HepG2 (cell line): Measurements from ENCODE around the gene SIGMAR1. TPM values are rescaled to one million over a fixed set of nuclear protein-coding genes. Genes with fewer than 3 reads are reported as not detected.

Experiments
- ATAC-seq: fragments of 200-7000 bp; cut with Tn5 transposase; 3 replicates; pipeline ENCODE4 v1.9.1; 2020; ENCODE audit warnings: mild to moderate bottlenecking, moderate library complexity
- BruUV-seq: library from RNA; stranded (reverse); fragments of 400-500 nt; replicated peaks from 2 replicates; lab custom pipeline; 2021; lab: Mats Ljungman, UMichigan
- CTCF ChIA-PET: fragments of 300-600 bp; formaldehyde crosslinking; extraction: SDS; loops from one replicate; lab custom pipeline; 2021; ENCODE audit warnings: low total read pairs, inconsistent platforms, low intra/inter-chr PET ratio; lab: Yijun Ruan, JAX
- POLR2A ChIA-PET: fragments of 350-600 bp; sonication (Branson Sonifier 250); formaldehyde crosslinking; loops from one replicate; lab custom pipeline; 2020; ENCODE audit warnings: antibody characterized with exemption, inconsistent platforms; lab: Yijun Ruan, JAX
- DNase-seq: peaks from one replicate; pipeline ENCODE4 v3.0.0-alpha.2; 2015; ENCODE audit warnings: low spot score
- FAIRE-seq: peaks from 3 replicates; lab custom pipeline; 2011; peaks lifted over from hg19 to GRCh38; lab: Jason Lieb, UNC
- H2AFZ ChIP-seq: one replicate; pipeline ENCODE4 v1.6.1; 2011; ENCODE audit warnings: low read length, inconsistent platforms
- H3K27ac ChIP-seq: fragments of 300-600 bp; 3 replicates; pipeline ENCODE4 v1.8.0; 2011; ENCODE audit warnings: mixed run types, mild to moderate bottlenecking, mixed read lengths, low read length, inconsistent platforms; ENCODE audit not compliant: insufficient read depth; ENCODE audit errors: extremely low read length
- H3K27me3 ChIP-seq, 2 experiments: fragments of 200-600 bp in 1 of 2; 2 replicates in 1 of 2; 3 replicates in 1 of 2; pipeline versions ENCODE4 v1.6.0 to v1.8.0; 2011; ENCODE audit warnings: low read length in 2 of 2, mild to moderate bottlenecking in 2 of 2, moderate library complexity in 2 of 2, inconsistent platforms in 1 of 2; ENCODE audit not compliant: insufficient read depth in 2 of 2, control insufficient read depth in 1 of 2
- H3K36me3 ChIP-seq, 2 experiments: fragments of 200-600 bp in 1 of 2; replicated peaks in 1 of 2; 2 replicates in 1 of 2; 3 replicates in 1 of 2; pipeline versions ENCODE4 v1.5.1 to v1.8.0; 2011; ENCODE audit warnings: low read length in 2 of 2, inconsistent platforms in 1 of 2; ENCODE audit not compliant: insufficient read depth in 2 of 2, control insufficient read depth in 1 of 2
- H3K4me1 ChIP-seq: 2 replicates; pipeline ENCODE4 v1.5.1; 2012; ENCODE audit warnings: low read length, inconsistent platforms; ENCODE audit not compliant: insufficient read depth
- H3K4me2 ChIP-seq: 2 replicates; pipeline ENCODE4 v1.6.0; 2011; ENCODE audit warnings: low read depth, low read length, inconsistent platforms
- H3K4me3 ChIP-seq, 3 experiments: fragments of 200-600 bp in 1 of 3; sonication (generic), shearing (Covaris generic) in 1 of 3; replicated peaks in 1 of 3; 2 replicates each; pipeline ENCODE4 v1.5.1; 2011 to 2016; ENCODE audit warnings: low read length in 3 of 3, inconsistent platforms in 2 of 3, low read depth in 2 of 3, mild to moderate bottlenecking in 2 of 3, control low read depth in 1 of 3, mixed read lengths in 1 of 3; ENCODE audit not compliant: insufficient read depth in 1 of 3
- H3K79me2 ChIP-seq: one replicate; pipeline ENCODE4 v1.6.1; 2011; ENCODE audit warnings: low read length, inconsistent platforms; ENCODE audit not compliant: insufficient read depth
- H3K9ac ChIP-seq: 2 replicates; pipeline ENCODE4 v1.6.0; 2011; ENCODE audit warnings: mild to moderate bottlenecking, low read depth, low read length, inconsistent platforms; ENCODE audit not compliant: insufficient read depth
- H3K9me3 ChIP-seq: 2 replicates; pipeline ENCODE4 v1.5.1; 2012; ENCODE audit warnings: mild to moderate bottlenecking, low read length
- H4K20me1 ChIP-seq: 2 replicates; pipeline ENCODE4 v1.6.0; 2011; ENCODE audit warnings: inconsistent platforms, mild to moderate bottlenecking, low read length, moderate library complexity; ENCODE audit not compliant: insufficient read depth
- DRAP1 ChIP-seq: IDR thresholded peaks from 2 replicates; pipeline ENCODE4 v1.6.1; 2016; ENCODE audit warnings: missing genetic modification reagents, missing compliant biosample characterization
- EHMT2 ChIP-seq: fragments of 200-600 bp; sonication (generic); IDR thresholded peaks from 2 replicates; pipeline ENCODE4 v1.7.0; 2017; ENCODE audit warnings: antibody characterized with exemption, low read depth, low read length, borderline replicate concordance
- HNF1A ChIP-seq, 2 experiments: sonication (generic) in 1 of 2; formaldehyde crosslinking in 1 of 2; IDR thresholded peaks; 2 replicates each; pipeline versions ENCODE4 v1.4.0 to v1.6.1; 2016 to 2020; ENCODE audit warnings: borderline replicate concordance in 1 of 2, low read depth in 1 of 2, mild to moderate bottlenecking in 1 of 2, missing genetic modification reagents in 1 of 2
- UBTF ChIP-seq: sonication (generic); formaldehyde crosslinking; IDR thresholded peaks from 2 replicates; pipeline ENCODE4 v1.4.0; 2020; ENCODE audit warnings: mild to moderate bottlenecking, missing genetic modification reagents
- WGBS: methylation state at CpG from one replicate; pipeline ENCODE4 v1.1.6; 2017; ENCODE audit warnings: low lambda C conversion rate; 5-methylcytosine and 5-hydroxymethylcytosine counted together
- in situ Hi-C: cut with HindIII; loops from 2 replicates; pipeline ENCODE4 v1.10.0; 2017; ENCODE audit warnings: low pct_unique_long_range_greater_than_20kb; ENCODE audit not compliant: extremely low pct_ligation_motif_present
- intact Hi-C: fragments of 100-400 bp; cut with micrococcal nuclease; formaldehyde crosslinking; loops from one replicate; pipeline ENCODE4 v1.10.0; 2022; ENCODE audit not compliant: unreplicated experiment
- polyA plus RNA-seq, 8 experiments: library from polyadenylated mRNA; depleted of rRNA in 3 of 8; stranded (reverse) in 7 of 8; unstranded in 1 of 8; fragments of >200 nt; fragmentation: Illumina TruSeq in 4 of 8; extraction: Trizol in 4 of 8; gene quantifications; 2 replicates each; pipeline versions ENCODE4 v1.2.1 to v1.2.3, GENCODE V29; 2011 to 2016; ENCODE audit warnings: low read depth in 4 of 8, missing spikeins in 1 of 8, mixed read lengths in 1 of 8; ENCODE audit not compliant: insufficient read depth in 1 of 8
- total RNA-seq, 5 experiments: library from RNA; depleted of rRNA; stranded (reverse); fragments of >200 nt; fragmentation: Illumina TruSeq; extraction: Trizol; gene quantifications; 2 replicates each; pipeline ENCODE4 v1.2.3, GENCODE V29; 2016; ENCODE audit warnings: low read depth in 1 of 5
- TF ChIP-seq, protein P1 (sequence below): sonication (generic); formaldehyde crosslinking; IDR thresholded peaks from 2 replicates; pipeline ENCODE4 v1.8.1; 2023; ENCODE audit warnings: mild to moderate bottlenecking, missing genetic modification reagents

Gene SIGMAR1
- total and polyA plus RNA-seq, 2 of the 13 experiments (the other 11 are each of a cell fraction or from before 2014, with no cell fraction given), result 38.9 to 60.8 TPM

- H3K9ac ChIP-seq, result no peak overlapping the region
- H3K4me3 ChIP-seq, result no peak overlapping the region
- H3K79me2 ChIP-seq, result no peaks in the 10 kb centered on the region
- H3K27me3 ChIP-seq, result 0 out of 5 replicates have a peak, but pooled peaks cover 0 to 3% of the 10 kb centered on the region in 2 experiments
- intact Hi-C loops, result no loop called here
- FAIRE-seq (no peak), DNase-seq (no peak), ATAC-seq (no peak; the same call in 2 of the 3 replicates)
- TF ChIP-seq, protein P1, sequence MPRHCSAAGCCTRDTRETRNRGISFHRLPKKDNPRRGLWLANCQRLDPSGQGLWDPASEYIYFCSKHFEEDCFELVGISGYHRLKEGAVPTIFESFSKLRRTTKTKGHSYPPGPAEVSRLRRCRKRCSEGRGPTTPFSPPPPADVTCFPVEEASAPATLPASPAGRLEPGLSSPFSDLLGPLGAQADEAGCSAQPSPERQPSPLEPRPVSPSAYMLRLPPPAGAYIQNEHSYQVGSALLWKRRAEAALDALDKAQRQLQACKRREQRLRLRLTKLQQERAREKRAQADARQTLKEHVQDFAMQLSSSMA (CRISPR knock-in tag), result no peak
- TF ChIP-seq UBTF (CRISPR knock-in tag) (no peak), EHMT2 (no peak), HNF1A (IDR thresholded peaks at IDR 0.05; ENCODE audit: low read depth) (no peak), HNF1A (CRISPR knock-in tag; IDR thresholded peaks at IDR 0.05; ENCODE audit: borderline replicate concordance) (no peak), DRAP1 (no peak)
- no peak overlapping the region for H3K27ac ChIP-seq
- no peaks in the 10 kb centered on the region for H3K4me1 ChIP-seq
- no CpG with 5 or more reads among the region's 1 CpG for WGBS
- no peaks in the 10 kb centered on the region for H4K20me1 ChIP-seq
- CTCF ChIA-PET, result no interaction called here
- POLR2A ChIA-PET, result no interaction called here
- in situ Hi-C loops, result no loop called here
- no peaks in the 10 kb centered on the region for H3K9me3 ChIP-seq
- H3K36me3 ChIP-seq, result no peaks in the 10 kb centered on the region
- no TSS peak for BruUV-seq
- H2AFZ ChIP-seq, result no peak overlapping the region
- no peak overlapping the region for H3K4me2 ChIP-seq
Observed at GRCh38 chr9:34599546-34599945, 38.0 kb downstream of the SIGMAR1 start.
